ENCODE data around the gene PDS5A. TPM values are rescaled to one million over a fixed set of nuclear protein-coding genes. Genes with fewer than 3 reads are reported as not detected.
A peak's percentile ranks its signal among the peaks of the same experiment; 100 is the strongest.
"Not testable (repeated sequence)": the region's sequence is repeated elsewhere in the genome, so short reads cannot be mapped to it uniquely, and the experiment has no call there.

PDS5A gene
- 10 to 100 TPM; 34.6 to 58.1 (median 41.0) TPM for polyA plus RNA-seq (ENCODE audit: low read depth in 6 of 6)

- DNase-seq (peak; percentile 93), ATAC-seq (ENCODE audit: low read depth in 2 of 2) (peak; percentile 80)
- H3K27me3 Mint-ChIP-seq = no peaks in the 10 kb centered on the region
- H3K9me3 Mint-ChIP-seq = no peaks in the 10 kb centered on the region
- peaks cover 16 to 28% (median 25%) of the 10 kb centered on the region in 3 donors for H3K4me1 Mint-ChIP-seq
- H3K27ac Mint-ChIP-seq = peak within 1 kb of the TSS; percentile 87 to 97 (median 94)
- peak within 1 kb of the TSS; percentile 82 to 94 (median 90) for H3K4me3 Mint-ChIP-seq
- no peaks in the 10 kb centered on the region for H3K36me3 Mint-ChIP-seq
Observed at GRCh38 chr4:39977489-39978377, at the start of gene PDS5A. PDS5A (minus strand) TSS chr4:39977911; CDS start chr4:39976577, 1,334 bp downstream.

GRCh38 chr4:40024049-40024448 lies 46.3 kb upstream of the PDS5A start:
- H3K4me3 Mint-ChIP-seq; H3K4me1 Mint-ChIP-seq; H3K36me3 Mint-ChIP-seq; H3K27me3 Mint-ChIP-seq; DNase-seq; H3K27ac Mint-ChIP-seq; ATAC-seq (ENCODE audit: low read depth in 2 of 2); H3K9me3 Mint-ChIP-seq: not testable (repeated sequence)

- not testable (repeated sequence) for H3K36me3 Mint-ChIP-seq
Observed at GRCh38 chr4:40021116-40021515, 43.4 kb upstream of the PDS5A start.

GRCh38 chr4:40020221-40020620 lies 42.5 kb upstream of the PDS5A start:
- DNase-seq = no peak
- Mint-ChIP-seq H3K36me3 (no peaks in the 10 kb centered on the region), H3K27ac (no peak overlapping the region), H3K4me1 (no peaks in the 10 kb centered on the region), H3K9me3 (peaks cover 0 to 3% (median 0%) of the 10 kb centered on the region in 7 donors), H3K27me3 (no peaks in the 10 kb centered on the region), H3K4me3 (no peak overlapping the region)
- ATAC-seq (ENCODE audit: low read depth in 2 of 2) = no peak

More at GRCh38 chr4:40021116-40021515, 43.4 kb upstream of the PDS5A start:
- ATAC-seq (ENCODE audit: low read depth in 2 of 2); H3K4me3 Mint-ChIP-seq; H3K27me3 Mint-ChIP-seq; H3K9me3 Mint-ChIP-seq; H3K4me1 Mint-ChIP-seq; DNase-seq; H3K27ac Mint-ChIP-seq: not testable (repeated sequence)

GRCh38 chr4:40016007-40016406 lies 38.3 kb upstream of the PDS5A start:
- H3K27me3 Mint-ChIP-seq = no peaks in the 10 kb centered on the region
- ATAC-seq (ENCODE audit: low read depth in 2 of 2) (no peak), DNase-seq (no peak)
- H3K27ac Mint-ChIP-seq = peak overlapping the region in 1 of 6 donors; percentile 77
- H3K36me3 Mint-ChIP-seq = no peaks in the 10 kb centered on the region
- no peaks in the 10 kb centered on the region for H3K4me1 Mint-ChIP-seq
- no peak overlapping the region for H3K4me3 Mint-ChIP-seq
- peaks cover 0 to 3% (median 0%) of the 10 kb centered on the region in 7 donors for H3K9me3 Mint-ChIP-seq

GRCh38 chr4:40003986-40004385 lies 26.3 kb upstream of the PDS5A start:
- Mint-ChIP-seq H3K36me3 (no peaks in the 10 kb centered on the region), H3K4me3 (no peak overlapping the region), H3K27ac (no peak overlapping the region), H3K4me1 (peaks cover 0 to 7% (median 4%) of the 10 kb centered on the region in 3 donors), H3K9me3 (no peaks in the 10 kb centered on the region), H3K27me3 (no peaks in the 10 kb centered on the region)
- ATAC-seq (ENCODE audit: low read depth in 2 of 2) (peak in 1 of 2 donors; percentile 57), DNase-seq (no peak)

GRCh38 chr4:40000711-40001110 lies 23.0 kb upstream of the PDS5A start:
- Mint-ChIP-seq H3K4me1 (peaks cover 0 to 7% (median 4%) of the 10 kb centered on the region in 3 donors), H3K27ac (peak overlapping the region in 3 of 6 donors; percentile 54 to 70 (median 69)), H3K36me3 (no peaks in the 10 kb centered on the region), H3K27me3 (no peaks in the 10 kb centered on the region), H3K4me3 (no peak overlapping the region), H3K9me3 (no peaks in the 10 kb centered on the region)
- ATAC-seq (ENCODE audit: low read depth in 2 of 2) = no peak
- no peak for DNase-seq

- DNase-seq (no peak), ATAC-seq (ENCODE audit: low read depth in 2 of 2) (no peak)
- Mint-ChIP-seq H3K36me3 (no peaks in the 10 kb centered on the region), H3K4me1 (peaks cover 0 to under 1% (median under 1%) of the 10 kb centered on the region in 3 donors), H3K27ac (no peak overlapping the region), H3K9me3 (no peaks in the 10 kb centered on the region), H3K27me3 (peaks cover 0 to 7% (median 0%) of the 10 kb centered on the region in 3 donors), H3K4me3 (peak overlapping the region in 1 of 8 donors; percentile 42)
Observed at GRCh38 chr4:39998659-39999345, 21.1 kb upstream of the PDS5A start.

- ATAC-seq (ENCODE audit: low read depth in 2 of 2) = no peak
- H3K4me3 Mint-ChIP-seq = no peak overlapping the region
- H3K27me3 Mint-ChIP-seq = peaks cover 0 to 7% (median 0%) of the 10 kb centered on the region in 3 donors
- no peak overlapping the region for H3K27ac Mint-ChIP-seq
- H3K4me1 Mint-ChIP-seq = no peaks in the 10 kb centered on the region
- DNase-seq = no peak
- H3K9me3 Mint-ChIP-seq = no peaks in the 10 kb centered on the region
- no peaks in the 10 kb centered on the region for H3K36me3 Mint-ChIP-seq
Observed at GRCh38 chr4:39996811-39997210, 19.1 kb upstream of the PDS5A start.

GRCh38 chr4:39994406-39994805 lies 16.7 kb upstream of the PDS5A start:
- no peak for ATAC-seq (ENCODE audit: low read depth in 2 of 2)
- Mint-ChIP-seq H3K4me3 (no peak overlapping the region), H3K4me1 (no peaks in the 10 kb centered on the region), H3K27me3 (peaks cover 0 to 7% (median 0%) of the 10 kb centered on the region in 3 donors), H3K27ac (peak overlapping the region in 1 of 6 donors; percentile 20), H3K36me3 (no peaks in the 10 kb centered on the region), H3K9me3 (no peaks in the 10 kb centered on the region)
- no peak for DNase-seq

GRCh38 chr4:39989381-39989780 lies 11.7 kb upstream of the PDS5A start:
- not testable (repeated sequence) for H3K9me3 Mint-ChIP-seq; H3K27ac Mint-ChIP-seq; H3K27me3 Mint-ChIP-seq; H3K4me1 Mint-ChIP-seq; H3K4me3 Mint-ChIP-seq; DNase-seq; H3K36me3 Mint-ChIP-seq; ATAC-seq (ENCODE audit: low read depth in 2 of 2)

- no peaks in the 10 kb centered on the region for H3K4me1 Mint-ChIP-seq
- no peak for DNase-seq
- ATAC-seq (ENCODE audit: low read depth in 2 of 2) = no peak
- H3K9me3 Mint-ChIP-seq = no peaks in the 10 kb centered on the region
- H3K27ac Mint-ChIP-seq = no peak overlapping the region
- no peaks in the 10 kb centered on the region for H3K27me3 Mint-ChIP-seq
- no peak overlapping the region for H3K4me3 Mint-ChIP-seq
- H3K36me3 Mint-ChIP-seq = no peaks in the 10 kb centered on the region
Observed at GRCh38 chr4:39987485-39987884, 9.8 kb upstream of the PDS5A start.

- Mint-ChIP-seq H3K4me1 (peaks cover 15 to 18% (median 17%) of the 10 kb centered on the region in 3 donors), H3K36me3 (no peaks in the 10 kb centered on the region), H3K4me3 (peak overlapping the region in 4 of 8 donors; percentile 8 to 83 (median 60)), H3K27ac (peak overlapping the region in 2 of 6 donors; percentile 29 to 88), H3K27me3 (no peaks in the 10 kb centered on the region), H3K9me3 (no peaks in the 10 kb centered on the region)
- DNase-seq = no peak
- ATAC-seq (ENCODE audit: low read depth in 2 of 2) = no peak
Observed at GRCh38 chr4:39978904-39979303, 1.2 kb upstream of the PDS5A start.

All from naive B cell (primary cell).